GM18909 (cell line): ENCODE measurements around the gene LTBP1.
"Not testable (repeated sequence)": the region's sequence is repeated elsewhere in the genome, so short reads cannot be mapped to it uniquely, and the experiment has no call there.

Experiments
- ATAC-seq: cut with Tn5 transposase; IDR thresholded peaks from one replicate; pipeline ENCODE4 v1.9.1; 2021; ENCODE audit warnings: mild to moderate bottlenecking; ENCODE audit not compliant: unreplicated experiment, poor library complexity

The LTBP1 gene

GRCh38 chr2:32960647-32961403 lies 14.1 kb downstream of the LTBP1 start:
- no peak for ATAC-seq

- ATAC-seq, result no peak
Observed at GRCh38 chr2:32962690-32963089, 15.9 kb downstream of the LTBP1 start.

GRCh38 chr2:32963941-32964340 lies 17.2 kb downstream of the LTBP1 start:
- no peak for ATAC-seq

GRCh38 chr2:32965523-32966171 lies 18.9 kb downstream of the LTBP1 start:
- no peak for ATAC-seq

GRCh38 chr2:32969444-32970162 lies 22.9 kb downstream of the LTBP1 start:
- no peak for ATAC-seq

GRCh38 chr2:32973772-32974171 lies 27.0 kb downstream of the LTBP1 start:
- ATAC-seq, result not testable (repeated sequence)

GRCh38 chr2:32976409-32977063 lies 29.8 kb downstream of the LTBP1 start:
- ATAC-seq, result no peak

GRCh38 chr2:32977228-32977758 lies 30.5 kb downstream of the LTBP1 start:
- no peak for ATAC-seq

GRCh38 chr2:32981612-32982011 lies 34.9 kb downstream of the LTBP1 start:
- ATAC-seq, result no peak

- not testable (repeated sequence) for ATAC-seq
Observed at GRCh38 chr2:32983193-32983924, 36.6 kb downstream of the LTBP1 start.

GRCh38 chr2:32986480-32986879 lies 39.7 kb downstream of the LTBP1 start:
- no peak for ATAC-seq

GRCh38 chr2:32988525-32988924 lies 41.8 kb downstream of the LTBP1 start:
- ATAC-seq, result no peak

- no peak for ATAC-seq
Observed at GRCh38 chr2:32990556-32990955, 43.8 kb downstream of the LTBP1 start.

GRCh38 chr2:32991091-32991845 lies 44.5 kb downstream of the LTBP1 start:
- ATAC-seq, result no peak

GRCh38 chr2:32993005-32993539 lies 46.3 kb downstream of the LTBP1 start:
- ATAC-seq, result no peak

GRCh38 chr2:32997705-32998104 lies 51.0 kb downstream of the LTBP1 start:
- no peak for ATAC-seq

GRCh38 chr2:33000986-33001385 lies 54.2 kb downstream of the LTBP1 start:
- no peak for ATAC-seq

GRCh38 chr2:33001823-33002222 lies 55.1 kb downstream of the LTBP1 start:
- ATAC-seq, result no peak

GRCh38 chr2:33002863-33003262 lies 56.1 kb downstream of the LTBP1 start:
- no peak for ATAC-seq
